ENCODE data around the gene PLB1.

The PLB1 gene

GRCh38 chr2:28506112-28506910 is 10.5 kb downstream of the PLB1 start:
- DNase-seq = no peak

DNA sequence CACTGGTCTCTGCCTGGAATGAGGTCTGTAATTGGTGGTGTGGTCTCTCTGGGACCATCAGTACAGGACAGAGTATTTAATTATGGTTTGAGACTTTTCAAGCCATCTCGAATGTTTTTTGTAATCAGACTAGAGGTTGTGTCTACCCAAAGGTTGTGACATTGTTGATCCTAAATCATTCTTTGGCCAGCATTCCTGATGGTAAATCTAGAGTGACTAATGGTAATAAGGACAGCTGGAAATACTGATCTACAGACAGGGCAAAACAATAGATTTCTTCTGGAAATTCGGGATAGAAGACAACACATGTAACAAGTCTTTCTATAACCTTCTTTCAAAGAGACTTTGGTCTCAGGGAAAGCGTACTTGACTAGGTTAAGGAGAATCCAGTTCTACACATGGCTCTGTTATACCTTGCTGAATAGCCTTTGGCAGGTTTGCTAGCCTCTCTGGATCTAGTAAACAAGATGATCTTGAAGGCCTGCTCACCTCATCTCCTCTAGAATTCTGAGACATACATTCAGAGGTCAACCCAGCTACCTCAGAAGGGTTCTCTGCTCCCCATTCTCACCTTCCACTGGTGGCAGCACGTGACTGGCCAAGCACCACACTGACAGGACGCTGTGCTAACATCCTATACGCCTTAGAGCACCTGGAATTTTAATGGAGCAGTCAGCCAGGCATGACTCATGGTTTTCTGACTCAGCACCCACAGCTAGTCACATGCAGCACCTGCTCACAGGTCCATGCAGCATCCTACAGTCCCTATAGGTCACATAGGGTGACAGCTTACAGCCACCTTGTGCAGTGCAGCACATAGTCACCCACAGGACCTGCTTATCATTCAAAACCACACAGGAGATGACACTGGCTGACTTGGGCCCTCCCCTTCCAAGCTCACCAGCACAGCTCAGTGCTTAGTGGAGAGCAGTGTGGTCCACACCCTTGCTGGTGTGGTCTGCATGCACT is 12.2 kb downstream of the PLB1 start:
- DNase-seq = no peak

- DNase-seq = no peak
Observed at GRCh38 chr2:28509361-28509760, 13.5 kb downstream of the PLB1 start.

DNA sequence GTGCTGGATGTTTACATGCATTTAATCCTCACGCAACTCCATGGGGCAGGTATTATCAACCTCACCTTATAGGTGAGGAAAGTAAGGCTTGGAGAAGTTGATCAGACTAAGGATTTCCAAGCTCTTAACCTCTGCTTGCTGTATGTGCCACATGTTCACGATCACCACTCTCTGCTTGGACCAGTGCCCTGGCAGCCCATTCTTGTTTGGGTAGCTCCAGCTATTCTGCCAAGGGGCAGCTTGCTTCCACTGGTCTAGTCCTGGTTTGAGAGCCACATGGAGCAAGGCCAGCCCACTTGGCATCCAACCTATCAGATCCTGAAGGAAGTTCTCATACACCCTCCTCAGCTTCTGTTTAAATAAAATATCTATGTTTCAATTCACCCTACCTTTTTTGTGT is 14.3 kb downstream of the PLB1 start:
- DNase-seq = no peak

DNA sequence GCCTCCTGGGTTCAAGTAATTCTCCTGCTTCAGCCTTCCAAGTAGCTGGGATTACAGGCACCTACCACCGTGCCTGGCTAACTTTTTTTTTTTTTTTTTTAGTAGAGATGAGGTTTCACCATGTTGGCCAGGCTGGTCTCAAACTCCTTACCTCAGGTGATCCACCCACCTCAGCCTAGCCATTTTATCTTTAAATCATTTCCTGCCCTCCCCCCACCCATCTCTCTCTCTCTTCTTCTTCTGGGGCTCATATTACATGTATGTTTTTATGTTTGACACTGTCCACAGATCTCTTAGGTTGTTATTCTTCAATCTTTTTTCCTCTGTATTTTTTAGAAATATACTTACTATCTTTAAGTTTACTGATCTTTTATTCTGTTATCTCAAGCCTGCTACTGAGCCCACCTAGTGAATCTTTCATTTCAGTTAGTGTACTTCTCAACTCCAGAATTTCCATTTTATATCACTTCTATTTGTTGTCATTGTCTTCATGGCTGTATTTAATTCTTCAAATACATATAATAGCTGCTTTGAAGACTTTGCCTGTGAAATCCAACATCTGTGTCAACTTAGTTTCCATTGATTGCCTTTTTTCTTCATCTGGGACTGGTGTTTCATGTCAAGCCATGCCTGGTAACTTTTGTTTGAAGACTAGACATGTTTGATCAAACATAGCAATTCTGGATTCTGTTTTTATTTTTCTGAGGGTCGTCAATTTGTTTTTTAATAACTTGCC is 16.2 kb downstream of the PLB1 start:
- DNase-seq = no peak

DNA sequence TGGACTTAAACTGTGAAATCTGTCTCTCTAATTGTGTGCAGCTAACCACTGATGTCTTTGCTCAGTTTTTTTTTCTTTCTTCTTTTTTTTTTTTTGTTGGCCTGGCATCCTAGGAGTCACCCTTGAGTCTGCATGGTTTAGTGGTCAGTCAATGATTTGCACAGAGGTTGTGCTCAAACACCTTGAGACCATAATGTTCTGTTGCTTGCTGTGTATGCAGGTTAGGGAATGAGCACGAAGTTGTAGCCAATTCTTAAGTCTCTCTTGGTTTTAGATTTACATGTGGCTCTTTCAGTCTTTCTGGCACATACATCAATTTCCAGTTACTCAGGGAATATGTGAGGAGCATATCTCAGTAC is 16.7 kb downstream of the PLB1 start:
- no peak for DNase-seq

- no peak for DNase-seq
Observed at GRCh38 chr2:28513097-28513496, 17.2 kb downstream of the PLB1 start.

- no peak for DNase-seq
Observed at GRCh38 chr2:28515176-28515751, 19.4 kb downstream of the PLB1 start.

- no peak for DNase-seq
Observed at GRCh38 chr2:28516430-28516829, 20.6 kb downstream of the PLB1 start.

GRCh38 chr2:28516950-28517349 is 21.1 kb downstream of the PLB1 start:
- DNase-seq = no peak

GRCh38 chr2:28521663-28522062 is 25.8 kb downstream of the PLB1 start:
- no peak for DNase-seq

- no peak for DNase-seq
Observed at GRCh38 chr2:28522481-28522880, 26.6 kb downstream of the PLB1 start.

DNA sequence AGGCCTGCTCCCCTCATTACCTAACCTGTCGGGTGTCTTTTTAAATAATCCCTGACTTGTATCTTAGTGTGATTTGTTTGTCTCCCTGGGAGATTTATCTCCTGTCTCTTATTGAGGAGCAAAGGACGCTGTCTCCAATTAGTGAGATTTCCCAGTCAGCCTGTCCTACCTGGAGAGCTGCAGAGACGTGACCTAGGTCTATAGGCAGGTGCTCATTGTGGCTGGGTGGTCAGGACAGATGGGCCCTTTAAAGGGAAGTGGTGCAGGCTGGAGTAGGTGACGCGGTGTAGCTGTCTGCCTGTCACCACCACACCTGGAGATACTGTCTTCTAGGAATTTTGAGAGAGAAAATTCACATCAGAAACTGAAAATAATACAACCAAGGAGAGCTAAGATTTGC is 28.0 kb downstream of the PLB1 start:
- DNase-seq = no peak

DNA sequence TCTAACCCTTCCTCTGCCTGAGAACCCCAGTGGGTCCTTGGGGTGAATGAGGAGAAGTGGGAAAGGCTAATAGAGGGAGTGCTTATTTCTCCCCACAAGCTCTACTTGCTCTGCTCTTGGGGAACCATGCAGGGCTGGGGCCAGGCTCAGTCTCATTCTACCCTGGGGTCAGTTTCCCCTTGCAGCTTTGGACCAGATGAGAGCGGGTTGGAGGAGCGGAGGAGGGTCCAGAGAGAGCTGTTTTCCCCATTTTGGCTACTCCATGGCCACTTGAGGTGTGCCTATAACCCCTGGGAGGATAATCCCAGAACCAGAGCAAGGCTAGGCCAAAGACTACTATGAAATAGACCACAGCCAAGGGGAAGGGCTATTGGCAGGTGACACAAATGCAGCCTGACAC is 29.6 kb downstream of the PLB1 start:
- DNase-seq = peak; percentile 40

GRCh38 chr2:28526527-28527132 is 30.8 kb downstream of the PLB1 start:
- DNase-seq = peak; percentile 13

DNA sequence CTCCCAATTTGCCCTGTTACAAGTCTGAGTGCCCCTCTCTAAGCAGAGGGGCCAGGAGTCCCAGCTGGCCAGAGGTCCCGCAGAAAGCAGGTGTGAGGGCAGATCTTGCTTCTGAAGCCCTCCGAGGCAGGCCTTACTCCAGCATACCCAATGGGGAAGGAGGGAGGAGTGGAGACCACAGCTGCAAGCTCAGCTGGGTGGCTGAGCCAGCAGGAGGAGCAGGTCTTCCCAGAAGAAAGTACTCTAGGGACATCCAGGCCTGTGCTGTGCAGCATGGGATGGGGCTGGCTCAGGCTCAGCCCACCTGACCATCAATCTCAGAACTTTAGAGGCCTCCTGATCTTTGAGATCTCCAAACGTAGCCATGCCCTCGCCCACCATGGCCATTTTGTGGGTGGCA is 31.3 kb downstream of the PLB1 start:
- peak; percentile 44 for DNase-seq

GRCh38 chr2:28528206-28528605 is 32.3 kb downstream of the PLB1 start:
- peak; percentile 42 for DNase-seq

DNA sequence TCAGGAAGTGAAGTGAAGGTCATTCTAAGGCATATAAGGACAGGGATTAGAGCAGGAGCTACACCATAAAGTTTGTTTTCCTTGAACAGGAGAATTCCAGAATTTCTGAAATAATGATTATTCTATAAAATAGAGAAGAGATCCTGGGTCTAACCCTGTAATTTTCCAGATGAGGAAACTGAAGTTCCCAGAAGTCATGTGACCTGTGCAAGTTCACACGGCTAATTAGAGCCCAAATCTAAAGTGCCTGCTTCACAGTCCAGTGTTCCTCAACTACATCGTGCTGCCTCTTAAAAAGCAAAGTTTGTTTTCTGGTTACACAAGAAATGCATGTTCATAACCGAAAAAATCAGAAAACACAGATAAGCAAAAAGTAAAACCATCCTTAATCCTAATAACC is 34.9 kb downstream of the PLB1 start:
- no peak for DNase-seq

DNA sequence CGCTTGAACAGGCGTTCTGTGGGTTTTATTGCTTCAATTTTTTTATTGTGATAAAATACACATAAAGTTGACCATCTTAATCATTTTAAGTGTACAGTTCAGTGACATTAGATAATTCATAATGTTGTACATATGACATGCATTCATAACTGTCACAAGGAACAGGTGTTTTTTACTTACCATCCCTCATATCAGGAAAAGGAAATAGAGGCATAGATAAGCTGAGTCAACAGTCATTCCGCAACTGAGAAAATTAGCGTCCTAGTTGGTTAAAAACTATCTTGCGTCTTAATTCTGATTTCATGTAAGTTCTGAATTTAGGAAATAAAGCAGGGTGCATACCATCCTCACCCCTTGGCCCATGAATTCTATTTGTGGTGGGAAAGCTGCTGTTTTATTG is 36.5 kb downstream of the PLB1 start:
- no peak for DNase-seq

DNA sequence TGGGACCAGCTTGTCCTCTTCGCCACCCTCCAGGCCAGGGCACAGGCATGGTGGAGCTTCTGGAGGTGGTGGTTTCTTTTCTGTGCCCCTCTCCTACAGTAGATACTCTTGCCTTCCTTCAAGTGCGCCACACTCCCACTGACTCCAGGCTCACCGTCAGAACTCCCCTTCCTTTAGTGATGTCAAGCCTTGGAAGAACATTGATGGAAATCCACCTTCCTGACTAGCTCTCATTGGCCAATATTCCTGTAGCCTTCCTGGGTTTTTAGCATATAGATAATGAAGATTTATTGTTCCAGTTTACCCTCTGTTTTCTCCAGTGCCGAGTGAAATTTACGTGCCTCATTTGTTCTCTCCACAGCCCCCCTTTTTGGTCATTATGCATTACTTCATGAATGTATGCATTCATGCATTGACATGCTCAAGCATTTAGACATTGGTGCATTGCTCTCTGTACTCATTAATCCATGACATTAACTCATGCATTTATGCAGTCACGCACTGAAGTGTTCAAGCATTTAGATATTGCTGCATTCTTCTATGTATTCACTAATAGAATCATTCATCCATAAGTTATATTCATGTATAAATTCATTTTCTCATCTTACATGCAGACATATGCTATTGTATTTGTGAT is 37.3 kb downstream of the PLB1 start:
- DNase-seq = peak; percentile 5

GRCh38 chr2:28534817-28535216 is 39.0 kb downstream of the PLB1 start:
- DNase-seq = no peak

GRCh38 chr2:28538134-28538533 is 42.3 kb downstream of the PLB1 start:
- no peak for DNase-seq

Data from activated CD8-positive, alpha-beta memory T cell treated with anti-CD3 and anti-CD28 coated beads for 24 hours (primary cell).